Measurements from ENCODE around the gene PGAM5. TPM values are rescaled to one million over a fixed set of nuclear protein-coding genes. Genes with fewer than 3 reads are reported as not detected.
A peak's percentile ranks its signal among the peaks of the same experiment; 100 is the strongest.

PGAM5 gene
- total RNA-seq, 2 experiments from 2014 or later = 12.8 to 15.1 TPM

DNA sequence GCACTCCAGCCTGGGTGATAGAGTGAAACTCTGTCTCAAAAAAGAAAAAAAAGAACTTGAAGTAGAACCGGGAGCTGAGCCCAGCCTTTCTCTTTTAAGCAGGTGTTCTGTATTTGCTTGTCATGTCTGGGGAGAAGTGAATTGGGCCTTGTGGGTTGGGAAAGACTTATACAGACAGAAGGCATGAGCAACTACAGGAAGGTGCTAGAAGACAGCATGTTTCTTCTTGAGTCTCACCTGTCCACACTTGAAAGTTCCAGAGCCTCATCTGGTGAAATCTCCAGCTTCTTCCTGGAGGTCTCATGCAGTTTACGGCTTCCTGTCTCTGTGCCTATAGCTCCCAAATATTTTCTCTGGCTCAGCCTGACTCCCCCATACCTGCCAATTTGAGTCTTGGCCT lies 2.5 kb downstream of the PGAM5 start:
- Mint-ChIP-seq H3K4me1 (ENCODE audit: low read depth) (peaks cover 16% of the 10 kb centered on the region), H3K36me3 (ENCODE audit: low read depth) (peaks cover 37% of the 10 kb centered on the region), H3K9me3 (peaks cover under 1% of the 10 kb centered on the region), H3K4me3 (peak overlapping the region; percentile 77), H3K27me3 (no peaks in the 10 kb centered on the region), H3K27ac (no peak overlapping the region)
- POLR2A ChIA-PET = no interaction called here
- ATAC-seq (ENCODE audit: poor library complexity) (no peak), DNase-seq (no peak)
- intact Hi-C loops (cut with DNase I, micrococcal nuclease) = loop anchor here in 1 of 2 experiments (5.0 to 10.0 kb wide), 2 partner anchors 194 to 322 kb away; partner anchors contain the start of gene ZNF84
- H3K4me1 ChIP-seq (ENCODE audit: insufficient read depth, low read length) = peaks cover 34% of the 10 kb centered on the region
- H3K36me3 ChIP-seq (ENCODE audit: insufficient read depth, low read length) = peaks cover 37% of the 10 kb centered on the region
- no peak overlapping the region for H3K4me3 ChIP-seq (ENCODE audit: low read length)
- H3K27ac ChIP-seq (ENCODE audit: low read depth in 1 of 2, low read length in 2 of 2) = no peak overlapping the region
- peaks cover 4 to 19% of the 10 kb centered on the region in 2 experiments for H3K9me3 ChIP-seq (ENCODE audit: control insufficient read depth in 1 of 2, insufficient read depth in 1 of 2, low read length in 2 of 2)
- TF ChIP-seq, protein P1, sequence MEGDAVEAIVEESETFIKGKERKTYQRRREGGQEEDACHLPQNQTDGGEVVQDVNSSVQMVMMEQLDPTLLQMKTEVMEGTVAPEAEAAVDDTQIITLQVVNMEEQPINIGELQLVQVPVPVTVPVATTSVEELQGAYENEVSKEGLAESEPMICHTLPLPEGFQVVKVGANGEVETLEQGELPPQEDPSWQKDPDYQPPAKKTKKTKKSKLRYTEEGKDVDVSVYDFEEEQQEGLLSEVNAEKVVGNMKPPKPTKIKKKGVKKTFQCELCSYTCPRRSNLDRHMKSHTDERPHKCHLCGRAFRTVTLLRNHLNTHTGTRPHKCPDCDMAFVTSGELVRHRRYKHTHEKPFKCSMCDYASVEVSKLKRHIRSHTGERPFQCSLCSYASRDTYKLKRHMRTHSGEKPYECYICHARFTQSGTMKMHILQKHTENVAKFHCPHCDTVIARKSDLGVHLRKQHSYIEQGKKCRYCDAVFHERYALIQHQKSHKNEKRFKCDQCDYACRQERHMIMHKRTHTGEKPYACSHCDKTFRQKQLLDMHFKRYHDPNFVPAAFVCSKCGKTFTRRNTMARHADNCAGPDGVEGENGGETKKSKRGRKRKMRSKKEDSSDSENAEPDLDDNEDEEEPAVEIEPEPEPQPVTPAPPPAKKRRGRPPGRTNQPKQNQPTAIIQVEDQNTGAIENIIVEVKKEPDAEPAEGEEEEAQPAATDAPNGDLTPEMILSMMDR (IDR thresholded peaks at IDR 0.05) = no peak
- H3K27me3 ChIP-seq (ENCODE audit: control insufficient read depth in 1 of 2, insufficient read depth in 2 of 2, low read length in 2 of 2) = no peaks in the 10 kb centered on the region
- CTCF ChIA-PET = no interaction called here

DNA sequence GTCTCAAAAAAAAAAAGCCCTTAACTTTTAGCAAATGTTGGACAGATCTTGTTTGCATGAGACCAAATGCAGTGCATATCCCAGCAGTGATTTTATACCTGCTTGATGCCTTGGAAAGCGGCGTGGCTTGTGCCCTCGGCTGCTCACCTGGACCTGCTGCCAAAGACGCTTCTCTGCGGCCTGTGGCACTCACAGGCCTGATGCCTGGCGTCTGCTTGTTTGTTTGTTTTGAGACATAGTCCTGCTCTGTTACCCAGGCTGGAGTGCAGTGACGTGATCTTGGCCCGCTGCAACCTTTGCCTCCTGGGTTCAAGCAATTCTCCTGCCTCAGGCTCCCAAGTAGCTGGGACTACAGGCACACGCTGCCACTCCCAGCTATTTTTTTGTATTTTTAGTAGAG lies 5.2 kb downstream of the PGAM5 start:
- Mint-ChIP-seq H3K4me3 (no peak overlapping the region), H3K27ac (no peak overlapping the region), H3K36me3 (ENCODE audit: low read depth) (peaks cover 47% of the 10 kb centered on the region), H3K4me1 (ENCODE audit: low read depth) (peaks cover 11% of the 10 kb centered on the region), H3K9me3 (no peaks in the 10 kb centered on the region), H3K27me3 (no peaks in the 10 kb centered on the region)
- no peaks in the 10 kb centered on the region for H3K9me3 ChIP-seq (ENCODE audit: control insufficient read depth in 1 of 2, insufficient read depth in 1 of 2, low read length in 2 of 2)
- H3K27ac ChIP-seq (ENCODE audit: low read depth in 1 of 2, low read length in 2 of 2) = no peak overlapping the region
- intact Hi-C loops (cut with DNase I, micrococcal nuclease) = loop anchor here in 1 of 2 experiments (10.0 kb wide), 1 partner anchor 319 kb away; the partner anchor contains the start of gene ZNF84
- TF ChIP-seq, protein P1 (IDR thresholded peaks at IDR 0.05) = no peak
- no peaks in the 10 kb centered on the region for H3K27me3 ChIP-seq (ENCODE audit: control insufficient read depth in 1 of 2, insufficient read depth in 2 of 2, low read length in 2 of 2)
- peak in 1 of 14 experiments; percentile 8 for DNase-seq
- no peak overlapping the region for H3K4me3 ChIP-seq (ENCODE audit: low read length)
- peaks cover 24% of the 10 kb centered on the region for H3K4me1 ChIP-seq (ENCODE audit: insufficient read depth, low read length)
- peaks cover 58% of the 10 kb centered on the region for H3K36me3 ChIP-seq (ENCODE audit: insufficient read depth, low read length)
- ChIA-PET POLR2A (no interaction called here), CTCF (no interaction called here)
- no peak for ATAC-seq (ENCODE audit: poor library complexity)

DNA sequence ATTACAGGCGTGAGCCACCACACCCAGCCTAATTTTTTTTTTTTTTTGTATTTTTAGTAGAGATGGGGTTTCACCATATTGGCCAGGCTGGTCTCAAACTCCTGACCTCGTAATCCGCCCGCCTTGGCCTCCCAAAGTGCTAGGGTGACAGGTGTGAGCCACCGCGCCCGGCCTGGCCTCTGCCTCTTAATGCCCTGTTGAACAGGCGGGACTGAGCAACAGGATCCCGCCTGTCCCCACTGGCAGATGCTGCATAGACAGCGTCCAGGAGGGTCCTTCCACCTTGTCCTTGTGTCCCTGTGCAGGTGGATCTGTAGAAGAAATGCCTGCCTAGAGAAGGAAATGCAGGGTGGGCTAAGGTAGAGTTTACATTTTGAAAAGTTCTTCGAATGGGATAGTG lies 5.7 kb downstream of the PGAM5 start:
- Histone ChIP-seq H3K4me1 (ENCODE audit: insufficient read depth, low read length) (peaks cover 21% of the 10 kb centered on the region), H3K9me3 (ENCODE audit: control insufficient read depth in 1 of 2, insufficient read depth in 1 of 2, low read length in 2 of 2) (no peaks in the 10 kb centered on the region), H3K27me3 (ENCODE audit: control insufficient read depth in 1 of 2, insufficient read depth in 2 of 2, low read length in 2 of 2) (no peaks in the 10 kb centered on the region), H3K4me3 (ENCODE audit: low read length) (no peak overlapping the region), H3K27ac (ENCODE audit: low read depth in 1 of 2, low read length in 2 of 2) (no peak overlapping the region), H3K36me3 (ENCODE audit: insufficient read depth, low read length) (peaks cover 63% of the 10 kb centered on the region)
- Mint-ChIP-seq H3K27ac (no peak overlapping the region), H3K9me3 (no peaks in the 10 kb centered on the region), H3K27me3 (no peaks in the 10 kb centered on the region), H3K4me1 (ENCODE audit: low read depth) (peaks cover 11% of the 10 kb centered on the region), H3K4me3 (no peak overlapping the region), H3K36me3 (ENCODE audit: low read depth) (peaks cover 52% of the 10 kb centered on the region)
- intact Hi-C loops (cut with DNase I, micrococcal nuclease) = loop anchor here in 1 of 2 experiments (10.0 kb wide), 1 partner anchor 318 kb away; the partner anchor contains the start of gene ZNF84
- TF ChIP-seq, protein P1 (IDR thresholded peaks at IDR 0.05) = no peak
- CTCF ChIA-PET = no interaction called here
- ATAC-seq (ENCODE audit: poor library complexity) (no peak), DNase-seq (peak in 1 of 14 experiments; percentile 7)
- POLR2A ChIA-PET = no interaction called here
